ENCODE measurements around the gene CENPF.

- no peak for TF ChIP-seq CTCF (IDR thresholded peaks at IDR 0.05; ENCODE audit: low read length)
- no peak for TF ChIP-seq EZH2 (IDR thresholded peaks at IDR 0.05; ENCODE audit: borderline replicate concordance, low read length)
Observed at GRCh38 chr1:214635506-214635905, 32.5 kb downstream of the CENPF start.

Measured in OCI-LY1 (cell line).